ENCODE measurements around the gene RPS6KC1.

DNA sequence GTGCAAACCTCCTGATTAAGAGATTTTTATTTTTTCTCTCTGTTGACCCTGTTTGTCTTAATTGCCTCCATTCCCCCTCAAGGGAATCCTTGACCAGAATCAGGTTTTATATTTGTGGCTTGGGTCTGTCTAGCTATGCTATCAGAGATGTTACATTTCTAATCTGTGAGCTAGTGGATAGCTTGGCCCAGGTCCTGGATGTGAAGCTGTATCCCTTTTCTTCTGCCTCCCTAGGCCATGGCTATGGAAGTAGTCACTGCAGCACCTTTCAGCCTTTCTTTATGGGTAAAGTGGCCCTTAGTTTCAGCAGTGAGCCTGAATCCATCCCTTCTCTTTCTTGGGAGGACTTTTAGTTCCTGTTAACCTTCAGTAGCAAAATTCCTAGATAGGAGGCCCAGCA is 18.4 kb upstream of the RPS6KC1 start:
- no peak for TF ChIP-seq FOXA1 (IDR thresholded peaks at IDR 0.05)
- no peak for TF ChIP-seq BHLHE40 (IDR thresholded peaks at IDR 0.05; ENCODE audit: borderline replicate concordance)
- TF ChIP-seq SP1 (IDR thresholded peaks at IDR 0.05): no peak
- TF ChIP-seq, protein P1, sequence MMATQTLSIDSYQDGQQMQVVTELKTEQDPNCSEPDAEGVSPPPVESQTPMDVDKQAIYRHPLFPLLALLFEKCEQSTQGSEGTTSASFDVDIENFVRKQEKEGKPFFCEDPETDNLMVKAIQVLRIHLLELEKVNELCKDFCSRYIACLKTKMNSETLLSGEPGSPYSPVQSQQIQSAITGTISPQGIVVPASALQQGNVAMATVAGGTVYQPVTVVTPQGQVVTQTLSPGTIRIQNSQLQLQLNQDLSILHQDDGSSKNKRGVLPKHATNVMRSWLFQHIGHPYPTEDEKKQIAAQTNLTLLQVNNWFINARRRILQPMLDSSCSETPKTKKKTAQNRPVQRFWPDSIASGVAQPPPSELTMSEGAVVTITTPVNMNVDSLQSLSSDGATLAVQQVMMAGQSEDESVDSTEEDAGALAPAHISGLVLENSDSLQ (IDR thresholded peaks at IDR 0.05): no peak
- no peak for TF ChIP-seq FOXM1 (IDR thresholded peaks at IDR 0.05; ENCODE audit: borderline replicate concordance)
- no peak for TF ChIP-seq ARNT (IDR thresholded peaks at IDR 0.05)
- no peak for TF ChIP-seq L3MBTL2 (conservative IDR thresholded peaks at IDR 0.05)
- TF ChIP-seq SUZ12 (IDR thresholded peaks at IDR 0.05): no peak
- no peak for TF ChIP-seq ELF4 (IDR thresholded peaks at IDR 0.05)
- no peak for TF ChIP-seq HDGF (IDR thresholded peaks at IDR 0.05; ENCODE audit: borderline replicate concordance)
- TF ChIP-seq TARDBP (IDR thresholded peaks at IDR 0.05): no peak
- no peak for TF ChIP-seq ZNF384 (IDR thresholded peaks at IDR 0.05)

All from HEK293T (cell line).